ENCODE results near the gene UMPS.

UMPS gene

DNA sequence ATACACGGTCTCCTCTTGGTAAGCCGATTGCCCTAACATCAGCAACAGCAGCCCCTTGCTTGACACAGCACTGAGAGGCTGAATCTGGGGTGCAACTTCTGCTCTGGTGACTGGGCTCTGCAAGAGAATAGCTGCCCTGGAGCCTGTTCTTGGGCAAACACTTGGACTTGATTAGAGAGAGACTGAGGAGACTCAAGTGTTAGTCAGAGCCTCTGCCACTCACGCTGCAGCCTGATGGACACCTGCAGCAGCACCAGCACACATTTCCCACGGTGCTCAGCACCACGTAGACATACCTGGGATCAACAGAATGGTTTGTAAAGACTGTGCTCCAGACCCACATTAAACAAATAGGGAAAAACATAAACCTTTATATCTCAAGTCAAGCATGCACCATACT is 35.8 kb upstream of the UMPS start:
- no peak overlapping the region for H3K9ac ChIP-seq (ENCODE audit: low read depth, low read length, poor library complexity, severe bottlenecking)
- no peaks in the 10 kb centered on the region for H3K36me3 ChIP-seq (ENCODE audit: insufficient read depth, low read length)
- no peaks in the 10 kb centered on the region for H3K9me2 ChIP-seq (replicated peaks; ENCODE audit: low read depth, low read length)
- TF ChIP-seq CTCF (conservative IDR thresholded peaks at IDR 0.05; ENCODE audit: low read length) (no peak), EZH2phosphoT487 (IDR thresholded peaks at IDR 0.05; ENCODE audit: borderline replicate concordance) (no peak)
- H3K9me3 ChIP-seq (ENCODE audit: insufficient read depth, low read depth, low read length) = no peaks in the 10 kb centered on the region
- H3K4me2 ChIP-seq (ENCODE audit: low read depth, low read length, poor library complexity, severe bottlenecking) = no peak overlapping the region
- H2AFZ ChIP-seq (ENCODE audit: low read length) = no peak overlapping the region
- no peak overlapping the region for H3K4me3 ChIP-seq (ENCODE audit: low read length, poor library complexity, severe bottlenecking)
- H3F3A ChIP-seq (ENCODE audit: low read depth) = no peaks in the 10 kb centered on the region
- no peaks in the 10 kb centered on the region for H3K27me3 ChIP-seq (ENCODE audit: insufficient read depth, low read length, poor library complexity, severe bottlenecking)
- no peaks in the 10 kb centered on the region for H3K4me1 ChIP-seq (ENCODE audit: insufficient read depth, low read length, poor library complexity, severe bottlenecking)
- H4K20me1 ChIP-seq (ENCODE audit: insufficient read depth, low read length, poor library complexity, severe bottlenecking) = no peaks in the 10 kb centered on the region
- H3K79me2 ChIP-seq (ENCODE audit: insufficient read depth, low read length) = no peaks in the 10 kb centered on the region

GRCh38 chr3:124695369-124695768 is 34.9 kb upstream of the UMPS start:
- TF ChIP-seq CTCF (conservative IDR thresholded peaks at IDR 0.05; ENCODE audit: low read length) (no peak), EZH2phosphoT487 (IDR thresholded peaks at IDR 0.05; ENCODE audit: borderline replicate concordance) (no peak)
- H3K4me3 ChIP-seq (ENCODE audit: low read length, poor library complexity, severe bottlenecking) = no peak overlapping the region
- H4K20me1 ChIP-seq (ENCODE audit: insufficient read depth, low read length, poor library complexity, severe bottlenecking) = no peaks in the 10 kb centered on the region
- H3F3A ChIP-seq (ENCODE audit: low read depth) = no peaks in the 10 kb centered on the region
- no peak overlapping the region for H3K9ac ChIP-seq (ENCODE audit: low read depth, low read length, poor library complexity, severe bottlenecking)
- no peaks in the 10 kb centered on the region for H3K79me2 ChIP-seq (ENCODE audit: insufficient read depth, low read length)
- no peak overlapping the region for H3K4me2 ChIP-seq (ENCODE audit: low read depth, low read length, poor library complexity, severe bottlenecking)
- no peaks in the 10 kb centered on the region for H3K36me3 ChIP-seq (ENCODE audit: insufficient read depth, low read length)
- no peak overlapping the region for H2AFZ ChIP-seq (ENCODE audit: low read length)
- no peaks in the 10 kb centered on the region for H3K9me2 ChIP-seq (replicated peaks; ENCODE audit: low read depth, low read length)
- H3K9me3 ChIP-seq (ENCODE audit: insufficient read depth, low read depth, low read length) = no peaks in the 10 kb centered on the region
- H3K4me1 ChIP-seq (ENCODE audit: insufficient read depth, low read length, poor library complexity, severe bottlenecking) = no peaks in the 10 kb centered on the region
- no peaks in the 10 kb centered on the region for H3K27me3 ChIP-seq (ENCODE audit: insufficient read depth, low read length, poor library complexity, severe bottlenecking)

- Histone ChIP-seq H3K36me3 (ENCODE audit: insufficient read depth, low read length) (no peaks in the 10 kb centered on the region), H3K9me2 (replicated peaks; ENCODE audit: low read depth, low read length) (no peaks in the 10 kb centered on the region), H3K4me1 (ENCODE audit: insufficient read depth, low read length, poor library complexity, severe bottlenecking) (no peaks in the 10 kb centered on the region), H3K9ac (ENCODE audit: low read depth, low read length, poor library complexity, severe bottlenecking) (no peak overlapping the region), H3K4me2 (ENCODE audit: low read depth, low read length, poor library complexity, severe bottlenecking) (no peak overlapping the region), H3K4me3 (ENCODE audit: low read length, poor library complexity, severe bottlenecking) (no peak overlapping the region), H3K79me2 (ENCODE audit: insufficient read depth, low read length) (no peaks in the 10 kb centered on the region), H4K20me1 (ENCODE audit: insufficient read depth, low read length, poor library complexity, severe bottlenecking) (no peaks in the 10 kb centered on the region), H3K27me3 (ENCODE audit: insufficient read depth, low read length, poor library complexity, severe bottlenecking) (peaks cover 3% of the 10 kb centered on the region), H3K9me3 (ENCODE audit: insufficient read depth, low read depth, low read length) (no peaks in the 10 kb centered on the region), H2AFZ (ENCODE audit: low read length) (no peak overlapping the region), H3F3A (ENCODE audit: low read depth) (no peaks in the 10 kb centered on the region)
- no peak for TF ChIP-seq EZH2phosphoT487 (IDR thresholded peaks at IDR 0.05; ENCODE audit: borderline replicate concordance)
- no peak for TF ChIP-seq CTCF (conservative IDR thresholded peaks at IDR 0.05; ENCODE audit: low read length)
These were observed 34.2 kb upstream of the UMPS start for GRCh38 chr3:124696006-124696405.

Measured in Loucy (cell line).